ENCODE results near the gene RD3L. TPM values are rescaled to one million over a fixed set of nuclear protein-coding genes. Genes with fewer than 3 reads are reported as not detected.
"Not testable (repeated sequence)": the region's sequence is repeated elsewhere in the genome, so short reads cannot be mapped to it uniquely, and the experiment has no call there.

The RD3L gene
- total and polyA plus RNA-seq, 12 donors, result 2.9 to 42.1 (median 25.3) TPM

DNA sequence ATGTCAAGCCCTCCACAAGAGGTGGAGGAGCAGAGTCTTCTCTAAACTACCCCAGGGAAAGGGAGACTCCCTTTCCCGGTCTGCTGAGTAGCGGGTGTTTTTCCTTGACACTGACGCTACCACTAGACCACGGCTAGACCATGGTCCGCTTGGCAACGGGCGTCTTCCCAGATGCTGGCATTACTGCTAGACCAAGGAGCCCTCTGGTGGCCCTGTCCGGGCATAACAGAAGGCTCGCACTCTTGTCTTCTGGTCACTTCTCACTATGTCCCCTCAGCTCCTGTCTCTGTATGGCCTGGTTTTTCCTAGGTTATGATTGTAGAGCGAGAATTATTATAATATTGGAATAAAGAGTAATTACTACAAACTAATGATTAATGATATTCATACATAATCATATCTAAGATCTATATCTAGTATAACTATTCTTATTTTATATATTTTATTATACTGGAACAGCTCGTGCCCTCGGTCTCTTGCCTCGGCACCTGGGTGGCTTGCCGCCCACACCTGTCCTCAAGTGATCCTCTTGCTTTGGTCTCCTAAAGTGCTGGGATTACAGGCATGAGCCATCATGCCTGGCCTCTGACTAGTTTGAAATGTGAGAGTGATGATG lies 38.4 kb upstream of the RD3L start:
- not testable (repeated sequence) for ATAC-seq, H3K27me3 ChIP-seq, H3K9me3 ChIP-seq, H3K4me3 ChIP-seq, H3K4me1 ChIP-seq, H3K27ac ChIP-seq, H3K36me3 ChIP-seq
- DNase-seq, result peak; percentile 40 to 67
- TF ChIP-seq CTCF (IDR thresholded peaks at IDR 0.05), result peak; percentile 40 to 82 (median 75)
- intact Hi-C loops (cut with DNase I), result loop anchor here in 5 of 10 donors (1.0 to 10.0 kb wide), 5 partner anchors 172 to 406 kb away; no protein-coding TSS in a partner anchor
- WGBS, 2 donors, result 37 to 52% methylated on average over 13 to 14 of the region's 14 CpGs

DNA sequence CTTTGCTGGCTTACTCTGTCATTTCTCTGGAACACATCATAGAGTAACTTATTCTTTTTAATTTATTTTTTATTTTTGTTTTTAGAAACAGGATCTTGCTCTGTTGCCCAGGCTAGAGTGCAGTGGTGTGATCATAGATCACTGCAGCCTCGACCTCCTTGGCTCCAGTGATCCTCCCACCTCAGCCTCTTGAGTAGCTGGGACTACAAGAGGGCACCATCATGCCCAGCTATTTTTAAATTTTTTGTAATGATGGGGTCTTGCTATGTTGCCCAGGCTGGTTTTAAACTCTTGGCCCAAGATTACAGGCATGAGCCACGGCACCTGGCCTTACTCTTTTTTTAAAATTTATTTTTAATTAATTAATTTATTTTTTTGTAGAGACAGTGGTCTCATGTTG lies 32.2 kb upstream of the RD3L start:
- ATAC-seq, result no peak
- intact Hi-C loops (cut with DNase I), result loop anchor here in 2 of 10 donors (10.0 kb wide), 2 partner anchors 170 to 410 kb away; partner anchors contain the start of genes BAG5 (in 1 of the 2) and COA8 (in 1 of the 2)

DNA sequence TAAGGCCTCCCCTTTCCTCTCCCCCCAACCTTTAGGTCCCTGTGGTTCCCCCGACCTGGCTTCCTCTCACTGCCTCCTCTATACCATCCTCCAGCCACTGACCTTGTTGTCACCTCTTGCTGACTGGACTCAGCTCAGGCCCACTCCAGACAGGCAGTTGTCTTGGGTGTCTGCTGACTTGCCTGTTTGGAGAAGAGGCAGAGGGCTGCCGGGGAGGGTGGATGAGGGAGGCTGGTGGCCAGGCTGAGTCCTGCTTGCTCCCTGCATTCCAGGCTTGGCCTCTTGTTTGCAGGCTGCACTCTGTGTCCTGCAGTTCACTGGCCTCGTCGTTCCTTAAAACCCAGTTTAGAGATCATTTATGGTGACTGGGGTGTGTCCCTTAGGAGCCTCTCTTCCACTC lies 31.0 kb upstream of the RD3L start:
- DNase-seq (no peak), ATAC-seq (peak in 5 of 8 donors; percentile 8 to 57 (median 33))
- 43 to 52% methylated on average over 4 of the region's 4 CpGs for WGBS, 2 donors
- Histone ChIP-seq H3K27ac (no peak overlapping the region), H3K36me3 (no peaks in the 10 kb centered on the region), H3K4me1 (no peaks in the 10 kb centered on the region), H3K9me3 (no peaks in the 10 kb centered on the region), H3K4me3 (no peak overlapping the region), H3K27me3 (no peaks in the 10 kb centered on the region)
- intact Hi-C loops (cut with DNase I), result loop anchor here in 2 of 10 donors (10.0 kb wide), 2 partner anchors 169 to 409 kb away; partner anchors contain the start of genes BAG5 (in 1 of the 2) and COA8 (in 1 of the 2)
- no peak for TF ChIP-seq CTCF (IDR thresholded peaks at IDR 0.05)

More for the DNA sequence above, 32.2 kb upstream of the RD3L start:
- no peak for TF ChIP-seq CTCF (IDR thresholded peaks at IDR 0.05)
- no peak overlapping the region for H3K4me3 ChIP-seq
- H3K4me1 ChIP-seq, result no peaks in the 10 kb centered on the region
- no peak for DNase-seq
- H3K27me3 ChIP-seq, result no peaks in the 10 kb centered on the region
- 75 to 82% methylated on average over 2 of the region's 2 CpGs for WGBS, 2 donors
- H3K9me3 ChIP-seq, result no peaks in the 10 kb centered on the region
- H3K27ac ChIP-seq, result no peak overlapping the region
- no peaks in the 10 kb centered on the region for H3K36me3 ChIP-seq

GRCh38 chr14:103969961-103970360 lies 27.6 kb upstream of the RD3L start:
- Histone ChIP-seq H3K9me3 (no peaks in the 10 kb centered on the region), H3K4me3 (no peak overlapping the region), H3K27ac (no peak overlapping the region), H3K36me3 (no peaks in the 10 kb centered on the region), H3K4me1 (no peaks in the 10 kb centered on the region), H3K27me3 (no peaks in the 10 kb centered on the region)
- no peak for TF ChIP-seq CTCF (IDR thresholded peaks at IDR 0.05)
- ATAC-seq (peak in 2 of 8 donors; percentile 18 to 69), DNase-seq (no peak)
- 57 to 60% methylated on average over 4 of the region's 4 CpGs for WGBS, 2 donors
- intact Hi-C loops (cut with DNase I), result loop anchor here in 2 of 10 donors (10.0 kb wide), 2 partner anchors 165 to 405 kb away; partner anchors contain the start of genes BAG5 (in 1 of the 2) and COA8 (in 1 of the 2)
